Measurements from ENCODE around the gene SPINT3.

DNA sequence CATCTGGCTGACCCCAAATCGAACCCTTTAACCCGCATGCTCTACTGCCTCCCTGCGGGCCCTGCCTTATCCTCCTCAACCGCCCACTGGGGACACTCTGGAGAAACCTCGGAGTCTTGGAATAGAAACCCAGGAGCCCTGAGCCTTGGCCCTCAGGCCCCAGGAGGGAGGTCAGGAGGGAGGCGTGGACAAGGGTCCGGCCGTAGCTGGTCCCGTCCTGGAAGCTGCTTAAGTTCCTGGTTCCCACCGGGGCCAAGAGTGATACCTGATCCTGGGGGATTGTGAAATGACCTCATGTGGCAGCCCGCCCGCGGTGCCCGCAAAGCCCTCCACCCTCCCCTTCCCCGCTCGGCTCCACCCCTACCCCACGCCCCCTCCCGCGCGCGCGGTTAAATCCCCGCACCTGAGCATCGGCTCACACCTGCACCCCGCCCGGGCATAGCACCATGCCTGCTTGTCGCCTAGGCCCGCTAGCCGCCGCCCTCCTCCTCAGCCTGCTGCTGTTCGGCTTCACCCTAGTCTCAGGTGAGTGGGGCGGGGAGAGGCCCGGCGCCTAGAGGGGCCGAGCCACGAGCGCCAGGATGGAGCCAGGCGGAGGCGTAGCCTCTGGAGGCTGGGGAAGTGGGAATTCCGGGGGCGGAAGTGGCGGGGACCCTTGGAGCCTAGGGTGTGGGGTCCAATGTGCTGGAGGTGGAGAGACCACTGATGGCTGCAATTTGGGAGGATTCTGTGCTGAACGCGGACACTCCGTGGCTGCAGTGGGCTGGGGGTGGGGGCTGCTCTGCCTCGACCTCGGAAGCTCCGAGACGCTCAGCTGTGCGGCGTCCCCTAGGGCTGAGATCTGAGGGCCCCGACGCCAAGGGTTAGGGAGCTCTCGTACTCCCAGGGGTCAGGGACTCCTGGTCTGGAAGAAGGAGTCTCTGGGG lies 45.8 kb downstream of the SPINT3 start, which contains the start of gene WFDC2:
- TF ChIP-seq, protein P1, sequence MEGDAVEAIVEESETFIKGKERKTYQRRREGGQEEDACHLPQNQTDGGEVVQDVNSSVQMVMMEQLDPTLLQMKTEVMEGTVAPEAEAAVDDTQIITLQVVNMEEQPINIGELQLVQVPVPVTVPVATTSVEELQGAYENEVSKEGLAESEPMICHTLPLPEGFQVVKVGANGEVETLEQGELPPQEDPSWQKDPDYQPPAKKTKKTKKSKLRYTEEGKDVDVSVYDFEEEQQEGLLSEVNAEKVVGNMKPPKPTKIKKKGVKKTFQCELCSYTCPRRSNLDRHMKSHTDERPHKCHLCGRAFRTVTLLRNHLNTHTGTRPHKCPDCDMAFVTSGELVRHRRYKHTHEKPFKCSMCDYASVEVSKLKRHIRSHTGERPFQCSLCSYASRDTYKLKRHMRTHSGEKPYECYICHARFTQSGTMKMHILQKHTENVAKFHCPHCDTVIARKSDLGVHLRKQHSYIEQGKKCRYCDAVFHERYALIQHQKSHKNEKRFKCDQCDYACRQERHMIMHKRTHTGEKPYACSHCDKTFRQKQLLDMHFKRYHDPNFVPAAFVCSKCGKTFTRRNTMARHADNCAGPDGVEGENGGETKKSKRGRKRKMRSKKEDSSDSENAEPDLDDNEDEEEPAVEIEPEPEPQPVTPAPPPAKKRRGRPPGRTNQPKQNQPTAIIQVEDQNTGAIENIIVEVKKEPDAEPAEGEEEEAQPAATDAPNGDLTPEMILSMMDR (IDR thresholded peaks at IDR 0.05) = no peak
- TF ChIP-seq ZFX (IDR thresholded peaks at IDR 0.05; ENCODE audit: borderline replicate concordance) = no peak
